GM18520 (cell line): ENCODE data around the gene RABGEF1.
"Not testable (repeated sequence)": the region's sequence is repeated elsewhere in the genome, so short reads cannot be mapped to it uniquely, and the experiment has no call there.

ENCODE experiments used
- ATAC-seq: cut with Tn5 transposase; IDR thresholded peaks from one replicate; pipeline ENCODE4 v1.9.1; 2021; ENCODE audit not compliant: unreplicated experiment

RABGEF1 gene

DNA sequence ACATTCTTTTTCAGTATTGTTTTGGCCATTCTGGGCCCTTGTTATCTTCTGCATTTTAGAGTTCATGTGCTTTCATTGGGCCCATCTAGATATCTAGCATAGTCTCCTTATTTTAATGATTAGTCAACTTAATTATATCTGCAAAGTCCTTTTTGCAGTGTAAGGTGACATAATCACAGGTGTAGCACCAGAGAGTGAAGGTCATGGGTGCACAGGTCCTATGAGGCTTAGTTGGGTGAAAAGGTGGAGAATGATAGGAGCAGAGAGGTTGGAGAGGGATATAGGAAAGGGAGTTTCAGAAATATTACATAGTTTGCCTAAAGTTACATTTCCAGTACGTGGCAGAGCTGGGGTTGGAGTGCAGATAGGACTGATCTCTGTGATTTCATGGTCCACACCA lies 24.4 kb downstream of the RABGEF1 start:
- not testable (repeated sequence) for ATAC-seq

DNA sequence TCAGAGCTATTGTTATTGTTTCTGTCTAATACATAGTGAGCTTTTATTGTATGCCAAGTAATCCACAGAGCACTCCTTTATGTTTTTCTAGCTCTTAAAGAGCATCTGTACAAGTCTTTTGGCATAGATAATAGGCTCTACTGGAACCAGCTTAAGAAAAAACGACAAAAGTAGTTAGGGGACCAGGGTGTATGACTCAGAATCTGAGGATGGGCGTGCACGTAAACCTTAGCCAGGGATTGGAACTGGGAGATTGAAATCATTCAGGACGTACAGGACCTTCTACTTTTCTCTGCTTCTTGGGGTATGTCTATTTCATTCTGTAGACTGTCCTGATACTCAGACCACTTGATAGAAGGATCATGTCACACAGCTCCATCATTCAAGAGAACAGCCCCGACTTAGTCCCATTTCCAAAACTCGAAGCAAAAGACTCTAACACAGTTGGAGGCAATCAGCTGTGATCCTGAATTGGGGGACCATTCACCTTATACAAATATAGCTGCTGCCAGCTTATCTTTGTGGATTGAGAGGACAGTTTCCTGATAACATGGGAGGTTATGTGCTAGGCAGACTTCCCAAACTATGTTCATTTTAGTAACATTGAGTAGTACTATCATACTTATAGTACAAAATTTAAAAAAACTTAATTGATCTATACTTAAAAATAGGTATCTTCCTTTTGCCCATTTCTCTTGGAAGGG lies 24.9 kb downstream of the RABGEF1 start:
- not testable (repeated sequence) for ATAC-seq

DNA sequence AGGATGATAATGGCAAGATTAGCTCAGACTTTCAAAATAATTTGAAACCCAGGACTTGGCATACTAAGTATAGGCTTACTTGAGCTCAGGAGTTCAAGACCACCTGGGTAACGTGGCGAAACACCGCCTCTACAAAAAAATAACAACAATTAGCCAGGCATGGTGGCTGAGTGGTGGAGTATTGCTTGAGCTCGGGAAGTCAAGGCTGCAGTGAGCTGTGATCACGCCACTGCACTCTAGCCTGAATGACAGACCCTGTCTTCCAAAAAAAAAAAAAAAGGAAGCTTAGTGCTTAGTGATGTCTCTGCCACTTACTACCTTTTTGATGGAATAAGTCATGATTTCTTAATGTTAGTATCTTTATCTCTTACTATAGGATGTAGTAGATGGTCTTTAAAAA lies 25.5 kb downstream of the RABGEF1 start:
- ATAC-seq, result no peak

GRCh38 chr7:66767486-66767885 lies 27.0 kb downstream of the RABGEF1 start:
- not testable (repeated sequence) for ATAC-seq

GRCh38 chr7:66768865-66769832 lies 28.6 kb downstream of the RABGEF1 start:
- no peak for ATAC-seq

GRCh38 chr7:66769833-66770512 lies 29.4 kb downstream of the RABGEF1 start:
- no peak for ATAC-seq

DNA sequence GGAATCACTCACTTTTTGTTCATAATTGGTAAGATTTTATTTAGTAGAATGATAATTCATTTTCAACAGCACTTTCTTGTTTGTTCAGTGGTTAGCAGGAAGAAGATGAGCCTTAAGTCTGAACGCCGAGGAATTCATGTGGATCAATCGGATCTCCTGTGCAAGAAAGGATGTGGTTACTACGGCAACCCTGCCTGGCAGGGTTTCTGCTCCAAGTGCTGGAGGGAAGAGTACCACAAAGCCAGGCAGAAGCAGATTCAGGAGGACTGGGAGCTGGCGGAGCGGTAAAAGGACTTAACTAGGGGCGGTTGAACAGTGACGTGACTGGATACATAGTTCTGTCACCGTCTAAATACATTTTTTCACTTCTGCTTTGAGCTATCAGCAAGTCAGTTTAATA lies 31.3 kb downstream of the RABGEF1 start:
- no peak for ATAC-seq

- ATAC-seq, result not testable (repeated sequence)
Measured at GRCh38 chr7:66773744-66774143, 33.2 kb downstream of the RABGEF1 start.

DNA sequence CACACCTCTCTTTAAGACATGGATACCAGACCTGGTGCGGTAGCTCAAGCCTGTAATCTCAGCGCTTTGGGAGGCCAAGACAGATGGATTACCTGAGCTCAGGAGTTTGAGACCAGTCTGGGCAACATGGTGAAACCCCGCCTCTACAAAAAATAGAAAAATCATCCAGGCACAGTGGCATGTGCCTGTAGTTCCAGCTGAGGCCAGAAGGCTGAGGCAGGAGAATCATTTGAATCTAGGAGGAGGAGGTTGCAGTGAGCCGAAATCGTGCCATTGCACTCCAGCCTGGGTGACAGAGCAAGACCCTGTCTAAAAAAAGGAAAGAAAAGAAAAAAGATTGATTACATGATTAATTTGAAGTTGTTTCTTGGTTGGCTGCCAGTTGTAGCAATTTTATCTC lies 35.9 kb downstream of the RABGEF1 start:
- not testable (repeated sequence) for ATAC-seq

- no peak for ATAC-seq
Measured at GRCh38 chr7:66776800-66777442, 36.4 kb downstream of the RABGEF1 start.

GRCh38 chr7:66778201-66778600 lies 37.7 kb downstream of the RABGEF1 start:
- no peak for ATAC-seq

DNA sequence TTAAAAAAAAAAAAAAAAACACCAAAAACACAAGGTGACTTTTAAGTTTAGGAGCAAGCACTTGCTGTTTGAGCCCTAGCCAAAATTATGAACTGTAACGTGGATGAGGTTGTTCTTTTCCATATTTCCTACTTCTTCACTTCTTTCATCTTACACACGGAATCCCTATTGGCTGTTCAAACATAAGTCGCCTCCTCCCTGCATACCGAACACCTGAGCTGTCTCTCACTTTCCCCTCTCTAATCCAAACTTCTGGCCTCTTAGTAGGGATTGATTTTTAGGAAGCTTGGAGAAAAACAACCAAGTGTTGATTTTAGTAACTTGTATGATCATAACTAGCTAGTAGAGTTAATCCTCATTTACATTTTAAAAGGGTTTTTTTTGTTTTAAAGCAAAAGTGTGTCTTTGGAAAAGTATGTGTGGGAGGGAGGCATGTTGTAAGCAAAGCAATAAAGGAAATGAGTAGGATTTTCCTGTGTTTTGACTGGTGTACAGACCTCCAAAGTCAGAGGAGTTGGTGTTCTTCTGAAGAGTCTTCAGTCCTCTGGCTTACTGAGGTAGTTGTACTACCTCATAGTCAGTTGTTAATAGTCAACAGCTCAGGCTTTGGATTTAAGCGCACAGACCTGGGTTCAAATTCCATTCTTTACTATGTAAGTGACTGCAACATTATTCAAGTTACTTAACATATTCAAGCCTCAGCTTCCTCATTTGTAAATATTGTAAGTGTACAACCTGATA lies 39.3 kb downstream of the RABGEF1 start:
- ATAC-seq, result no peak

GRCh38 chr7:66781408-66782090 lies 41.0 kb downstream of the RABGEF1 start:
- ATAC-seq, result no peak

GRCh38 chr7:66782875-66783274 lies 42.3 kb downstream of the RABGEF1 start:
- not testable (repeated sequence) for ATAC-seq

GRCh38 chr7:66783887-66784595 lies 43.5 kb downstream of the RABGEF1 start:
- ATAC-seq, result not testable (repeated sequence)

DNA sequence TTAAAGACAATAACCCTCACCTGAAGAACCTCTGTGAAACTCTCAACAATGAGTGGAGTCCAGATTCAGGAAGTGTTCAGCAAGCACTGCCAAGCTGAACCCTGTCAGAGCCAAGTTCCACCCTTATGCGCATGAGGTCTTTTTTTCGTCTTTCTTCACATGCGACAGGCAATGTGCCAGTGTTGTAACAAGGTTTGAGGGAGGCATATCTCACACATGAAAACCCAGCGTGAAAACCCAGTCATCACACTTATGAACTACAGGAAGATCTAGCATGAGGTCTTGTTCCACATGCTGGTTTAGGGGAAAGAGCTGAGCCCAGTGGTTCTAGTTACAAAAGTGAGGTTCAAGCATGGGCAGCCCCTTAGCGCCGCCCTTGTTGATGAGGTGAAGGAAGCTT lies 49.7 kb downstream of the RABGEF1 start:
- no peak for ATAC-seq

GRCh38 chr7:66790725-66791124 lies 50.2 kb downstream of the RABGEF1 start:
- no peak for ATAC-seq

DNA sequence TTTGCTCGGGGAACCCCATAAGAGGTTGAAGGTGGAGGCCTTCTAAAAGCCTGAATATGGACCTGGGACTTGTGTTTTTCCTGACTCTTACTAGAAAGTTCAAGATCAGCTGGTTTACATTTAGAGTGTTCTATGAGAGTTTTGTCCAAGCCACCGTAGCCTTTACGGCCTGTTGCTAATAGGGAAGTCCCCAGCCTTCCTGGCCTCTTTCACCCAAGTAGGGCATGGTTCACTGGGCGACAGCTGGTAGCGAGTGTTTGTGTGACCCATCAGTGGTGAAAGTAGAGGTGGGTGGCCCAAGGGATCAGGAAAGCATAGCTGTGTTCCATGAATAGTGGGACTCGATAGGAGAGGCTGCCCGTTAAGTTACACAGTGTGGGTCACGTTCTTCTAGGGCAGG lies 60.1 kb downstream of the RABGEF1 start:
- ATAC-seq, result no peak

- no peak for ATAC-seq
Measured at GRCh38 chr7:66804001-66804400, 63.5 kb downstream of the RABGEF1 start.
